ENCODE results near the gene FCGR3B.
"Not testable (repeated sequence)": the region's sequence is repeated elsewhere in the genome, so short reads cannot be mapped to it uniquely, and the experiment has no call there.

FCGR3B gene

GRCh38 chr1:161631076-161631475 lies at the start of gene FCGR3B:
Gene FCGR3B (minus strand): TSS chr1:161631176. CDS start chr1:161631094, 82 bp downstream.
- no peak for DNase-seq

GRCh38 chr1:161678500-161678899 lies 47.5 kb upstream of the FCGR3B start:
- no peak for DNase-seq

GRCh38 chr1:161676958-161677689 lies 46.1 kb upstream of the FCGR3B start:
- DNase-seq: no peak

- no peak for DNase-seq
These were observed 45.5 kb upstream of the FCGR3B start for GRCh38 chr1:161676441-161676840.

GRCh38 chr1:161674908-161675307 lies 43.9 kb upstream of the FCGR3B start:
- not testable (repeated sequence) for DNase-seq

GRCh38 chr1:161674447-161674846 lies 43.5 kb upstream of the FCGR3B start:
- not testable (repeated sequence) for DNase-seq

GRCh38 chr1:161673437-161673836 lies 42.5 kb upstream of the FCGR3B start:
- DNase-seq: not testable (repeated sequence)

- DNase-seq: not testable (repeated sequence)
These were observed 40.4 kb upstream of the FCGR3B start for GRCh38 chr1:161671045-161672020.

- not testable (repeated sequence) for DNase-seq
These were observed 33.7 kb upstream of the FCGR3B start for GRCh38 chr1:161664689-161665088.

GRCh38 chr1:161663569-161663968 lies 32.6 kb upstream of the FCGR3B start:
- not testable (repeated sequence) for DNase-seq

- DNase-seq: not testable (repeated sequence)
These were observed 31.8 kb upstream of the FCGR3B start, which contains the start of gene FCGR2B for GRCh38 chr1:161662684-161663339. Gene FCGR2B (plus strand): TSS chr1:161663143. CDS start chr1:161663242, 99 bp downstream.

- not testable (repeated sequence) for DNase-seq
These were observed 30.8 kb upstream of the FCGR3B start for GRCh38 chr1:161661660-161662311.

GRCh38 chr1:161658524-161658923 lies 27.5 kb upstream of the FCGR3B start:
- not testable (repeated sequence) for DNase-seq

- DNase-seq: not testable (repeated sequence)
These were observed 23.0 kb upstream of the FCGR3B start for GRCh38 chr1:161653971-161654370.

GRCh38 chr1:161653541-161653940 lies 22.6 kb upstream of the FCGR3B start:
- not testable (repeated sequence) for DNase-seq

GRCh38 chr1:161647507-161648360 lies 16.8 kb upstream of the FCGR3B start:
- DNase-seq: peak in 1 of 2 donors; percentile 12

- not testable (repeated sequence) for DNase-seq
These were observed 13.9 kb upstream of the FCGR3B start for GRCh38 chr1:161644855-161645254.

GRCh38 chr1:161643481-161644208 lies 12.7 kb upstream of the FCGR3B start:
- DNase-seq: not testable (repeated sequence)

GRCh38 chr1:161642697-161643096 lies 11.7 kb upstream of the FCGR3B start:
- not testable (repeated sequence) for DNase-seq

- not testable (repeated sequence) for DNase-seq
These were observed 8.2 kb upstream of the FCGR3B start for GRCh38 chr1:161639203-161639602.
